ENCODE data around the gene PPP1CB. TPM values are rescaled to one million over a fixed set of nuclear protein-coding genes. Genes with fewer than 3 reads are reported as not detected.

PPP1CB gene
- total and polyA plus RNA-seq, 10 of the 15 experiments (the other 5 are each of a cell fraction or from before 2014, with no cell fraction given): 37.5 to 176 (median 84.9) TPM

DNA sequence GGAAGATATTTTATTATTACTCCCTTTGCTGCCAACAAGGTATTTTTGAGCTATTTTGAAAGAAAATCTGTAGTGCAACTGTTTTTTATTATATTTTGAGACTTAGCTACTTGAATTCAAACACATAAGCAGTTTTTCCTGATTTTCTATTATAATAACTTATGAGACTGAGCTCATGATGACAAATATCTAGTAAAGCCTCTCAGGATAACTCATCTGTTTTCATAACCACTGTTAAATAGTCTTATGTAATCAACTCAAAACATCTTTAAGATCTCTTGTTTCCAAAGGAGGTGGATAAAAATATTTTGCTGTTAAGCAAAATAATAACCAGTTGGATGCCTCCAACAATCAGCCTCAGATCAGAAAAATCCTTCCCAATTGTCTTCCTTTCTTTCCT is 21.9 kb upstream of the PPP1CB start:
- Histone ChIP-seq H3K36me3 (ENCODE audit: control insufficient read depth in 2 of 2, insufficient read depth in 2 of 2, low read length in 1 of 2) (no peaks in the 10 kb centered on the region), H2AFZ (ENCODE audit: control insufficient read depth, low read depth, low read length) (no peak overlapping the region), H3K27me3 (replicated peaks in 1 of 2; ENCODE audit: control insufficient read depth in 2 of 2, insufficient read depth in 2 of 2, low read length in 1 of 2) (no peaks in the 10 kb centered on the region), H3K4me2 (ENCODE audit: control insufficient read depth, insufficient read depth) (no peak overlapping the region), H4K20me1 (ENCODE audit: control insufficient read depth, insufficient read depth) (no peaks in the 10 kb centered on the region), H3K9me3 (replicated peaks; ENCODE audit: control insufficient read depth, insufficient read depth, low read length) (no peaks in the 10 kb centered on the region), H3K4me3 (no peak overlapping the region), H3K4me1 (ENCODE audit: control insufficient read depth, insufficient read depth, low read length) (no peaks in the 10 kb centered on the region), H3K9ac (ENCODE audit: control insufficient read depth, insufficient read depth, low read length) (no peak overlapping the region), H3K79me2 (ENCODE audit: control insufficient read depth, insufficient read depth, low read length) (no peaks in the 10 kb centered on the region), H3K27ac (ENCODE audit: control insufficient read depth, insufficient read depth) (no peak overlapping the region)
- POLR2A ChIA-PET: no interaction called here
- no peak for DNase-seq (ENCODE audit: low read depth, low spot score)
- no peak for FAIRE-seq
- in situ Hi-C loops (cut with MboI) (no loop called here), intact Hi-C loops (cut with micrococcal nuclease; ENCODE audit: unreplicated experiment) (no loop called here)
- SMC1A ChIA-PET (ENCODE audit: uncharacterized antibody, unreplicated experiment): interaction anchor here (1.9 kb wide), 1 partner anchor 18 kb away, joined by 5 read pairs; no protein-coding TSS in a partner anchor
- BruUV-seq (replicated peaks): no TSS peak
- CTCF ChIA-PET: interaction anchor here (1.0 kb wide), 1 partner anchor 135 kb away, joined by 3 read pairs; no protein-coding TSS in a partner anchor
- no peak for ATAC-seq
- RAD21 ChIA-PET (ENCODE audit: unreplicated experiment): no interaction called here
- TF ChIP-seq RBBP5 (conservative IDR thresholded peaks at IDR 0.05): no peak
- no peak for TF ChIP-seq POU2F2 (IDR thresholded peaks at IDR 0.05; ENCODE audit: borderline replicate concordance, low read depth, low read length)
- no peak for TF ChIP-seq EZH2 (IDR thresholded peaks at IDR 0.05; ENCODE audit: borderline replicate concordance, control insufficient read depth, low read depth, low read length)
- TF ChIP-seq NR2C1 (IDR thresholded peaks at IDR 0.05): no peak
- no peak for TF ChIP-seq BRCA1 (IDR thresholded peaks at IDR 0.05; ENCODE audit: low read depth, low read length)
- no peak for TF ChIP-seq EGR1 (IDR thresholded peaks at IDR 0.05; ENCODE audit: borderline replicate concordance in 1 of 2, low read depth in 2 of 2, low read length in 2 of 2)
- TF ChIP-seq KDM1A (IDR thresholded peaks at IDR 0.05; ENCODE audit: borderline replicate concordance): no peak
- no peak for TF ChIP-seq ZNF24 (IDR thresholded peaks at IDR 0.05)
- TF ChIP-seq RFX5 (IDR thresholded peaks at IDR 0.05; ENCODE audit: low read depth, low read length): no peak
- no peak for TF ChIP-seq PAX8 (IDR thresholded peaks at IDR 0.05)
- TF ChIP-seq POLR2AphosphoS2 (IDR thresholded peaks at IDR 0.05; ENCODE audit: low read depth, low read length): no peak
- TF ChIP-seq, protein P1, sequence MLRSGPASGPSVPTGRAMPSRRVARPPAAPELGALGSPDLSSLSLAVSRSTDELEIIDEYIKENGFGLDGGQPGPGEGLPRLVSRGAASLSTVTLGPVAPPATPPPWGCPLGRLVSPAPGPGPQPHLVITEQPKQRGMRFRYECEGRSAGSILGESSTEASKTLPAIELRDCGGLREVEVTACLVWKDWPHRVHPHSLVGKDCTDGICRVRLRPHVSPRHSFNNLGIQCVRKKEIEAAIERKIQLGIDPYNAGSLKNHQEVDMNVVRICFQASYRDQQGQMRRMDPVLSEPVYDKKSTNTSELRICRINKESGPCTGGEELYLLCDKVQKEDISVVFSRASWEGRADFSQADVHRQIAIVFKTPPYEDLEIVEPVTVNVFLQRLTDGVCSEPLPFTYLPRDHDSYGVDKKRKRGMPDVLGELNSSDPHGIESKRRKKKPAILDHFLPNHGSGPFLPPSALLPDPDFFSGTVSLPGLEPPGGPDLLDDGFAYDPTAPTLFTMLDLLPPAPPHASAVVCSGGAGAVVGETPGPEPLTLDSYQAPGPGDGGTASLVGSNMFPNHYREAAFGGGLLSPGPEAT (IDR thresholded peaks at IDR 0.05; ENCODE audit: low read depth): no peak
- no peak for TF ChIP-seq RAD51 (IDR thresholded peaks at IDR 0.05)
- TF ChIP-seq NR2F1 (conservative IDR thresholded peaks at IDR 0.05): no peak
- TF ChIP-seq MXI1 (IDR thresholded peaks at IDR 0.05; ENCODE audit: low read depth, low read length): no peak
- TF ChIP-seq, protein P2, sequence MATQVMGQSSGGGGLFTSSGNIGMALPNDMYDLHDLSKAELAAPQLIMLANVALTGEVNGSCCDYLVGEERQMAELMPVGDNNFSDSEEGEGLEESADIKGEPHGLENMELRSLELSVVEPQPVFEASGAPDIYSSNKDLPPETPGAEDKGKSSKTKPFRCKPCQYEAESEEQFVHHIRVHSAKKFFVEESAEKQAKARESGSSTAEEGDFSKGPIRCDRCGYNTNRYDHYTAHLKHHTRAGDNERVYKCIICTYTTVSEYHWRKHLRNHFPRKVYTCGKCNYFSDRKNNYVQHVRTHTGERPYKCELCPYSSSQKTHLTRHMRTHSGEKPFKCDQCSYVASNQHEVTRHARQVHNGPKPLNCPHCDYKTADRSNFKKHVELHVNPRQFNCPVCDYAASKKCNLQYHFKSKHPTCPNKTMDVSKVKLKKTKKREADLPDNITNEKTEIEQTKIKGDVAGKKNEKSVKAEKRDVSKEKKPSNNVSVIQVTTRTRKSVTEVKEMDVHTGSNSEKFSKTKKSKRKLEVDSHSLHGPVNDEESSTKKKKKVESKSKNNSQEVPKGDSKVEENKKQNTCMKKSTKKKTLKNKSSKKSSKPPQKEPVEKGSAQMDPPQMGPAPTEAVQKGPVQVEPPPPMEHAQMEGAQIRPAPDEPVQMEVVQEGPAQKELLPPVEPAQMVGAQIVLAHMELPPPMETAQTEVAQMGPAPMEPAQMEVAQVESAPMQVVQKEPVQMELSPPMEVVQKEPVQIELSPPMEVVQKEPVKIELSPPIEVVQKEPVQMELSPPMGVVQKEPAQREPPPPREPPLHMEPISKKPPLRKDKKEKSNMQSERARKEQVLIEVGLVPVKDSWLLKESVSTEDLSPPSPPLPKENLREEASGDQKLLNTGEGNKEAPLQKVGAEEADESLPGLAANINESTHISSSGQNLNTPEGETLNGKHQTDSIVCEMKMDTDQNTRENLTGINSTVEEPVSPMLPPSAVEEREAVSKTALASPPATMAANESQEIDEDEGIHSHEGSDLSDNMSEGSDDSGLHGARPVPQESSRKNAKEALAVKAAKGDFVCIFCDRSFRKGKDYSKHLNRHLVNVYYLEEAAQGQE (IDR thresholded peaks at IDR 0.05; ENCODE audit: low read depth, low read length): no peak
- no peak for TF ChIP-seq BCLAF1 (IDR thresholded peaks at IDR 0.05)

Data from GM12878 (cell line).